NT2/D1 (cell line): ENCODE results near the gene HEMK1.

ENCODE experiments used
- DNase-seq: peaks from one replicate; pipeline ENCODE4 v3.0.0-alpha.2; 2011; ENCODE audit warnings: low read depth, low spot score
- H3K27me3 ChIP-seq: 2 replicates; pipeline ENCODE4 v1.6.0; 2011; ENCODE audit warnings: mild to moderate bottlenecking; ENCODE audit not compliant: insufficient read length, insufficient read depth
- H3K36me3 ChIP-seq: 2 replicates; pipeline ENCODE4 v1.6.1; 2011; ENCODE audit warnings: mild to moderate bottlenecking, low read length, mixed read lengths; ENCODE audit not compliant: insufficient read depth, insufficient read length
- H3K4me1 ChIP-seq: 2 replicates; pipeline ENCODE4 v1.5.1; 2011; ENCODE audit not compliant: insufficient read depth, insufficient read length
- H3K4me3 ChIP-seq: 2 replicates; pipeline ENCODE4 v1.5.1; 2011; ENCODE audit warnings: low read depth; ENCODE audit not compliant: insufficient read length
- H3K9ac ChIP-seq: 2 replicates; pipeline ENCODE4 v1.6.0; 2011; ENCODE audit warnings: low read depth; ENCODE audit not compliant: insufficient read length
- H3K9me3 ChIP-seq: 2 replicates; pipeline ENCODE4 v1.5.1; 2011; ENCODE audit warnings: mild to moderate bottlenecking, low read length; ENCODE audit not compliant: insufficient read depth
- SUZ12 ChIP-seq: IDR thresholded peaks from 2 replicates; pipeline ENCODE4 v1.6.1; 2011; ENCODE audit not compliant: insufficient read length, insufficient read depth; ENCODE audit errors: extremely low read depth
- YY1 ChIP-seq: IDR thresholded peaks from 2 replicates; pipeline ENCODE4 v1.6.1; 2011; ENCODE audit not compliant: insufficient read length, insufficient read depth
- ZNF274 ChIP-seq: IDR thresholded peaks from 2 replicates; pipeline ENCODE4 v1.6.1; 2011; ENCODE audit warnings: mild to moderate bottlenecking, low read depth, low read length

HEMK1 gene

GRCh38 chr3:50615190-50615589 lies 45.9 kb downstream of the HEMK1 start:
- Histone ChIP-seq H3K27me3 (peaks cover 47% of the 10 kb centered on the region), H3K9ac (no peak overlapping the region), H3K4me3 (no peak overlapping the region), H3K36me3 (peaks cover 13% of the 10 kb centered on the region), H3K9me3 (no peaks in the 10 kb centered on the region), H3K4me1 (peaks cover 14% of the 10 kb centered on the region)
- no peak for TF ChIP-seq ZNF274
- TF ChIP-seq SUZ12, result no peak
- no peak for TF ChIP-seq YY1
- no peak for DNase-seq

GRCh38 chr3:50616003-50616769 lies 46.9 kb downstream of the HEMK1 start:
- Histone ChIP-seq H3K9ac (peak overlapping the region; percentile 70), H3K36me3 (peaks cover 15% of the 10 kb centered on the region), H3K4me3 (peak overlapping the region; percentile 48), H3K4me1 (peaks cover 9% of the 10 kb centered on the region), H3K27me3 (peaks cover 37% of the 10 kb centered on the region), H3K9me3 (no peaks in the 10 kb centered on the region)
- no peak for TF ChIP-seq SUZ12
- no peak for TF ChIP-seq ZNF274
- DNase-seq, result peak; percentile 84

- Histone ChIP-seq H3K36me3 (peaks cover 15% of the 10 kb centered on the region), H3K9ac (peak overlapping the region; percentile 70), H3K9me3 (no peaks in the 10 kb centered on the region), H3K27me3 (peaks cover 36% of the 10 kb centered on the region), H3K4me3 (peak overlapping the region; percentile 48), H3K4me1 (peaks cover 8% of the 10 kb centered on the region)
- TF ChIP-seq ZNF274 (no peak), YY1 (no peak), SUZ12 (no peak)
- DNase-seq, result peak; percentile 89
These were observed 47.4 kb downstream of the HEMK1 start for GRCh38 chr3:50616770-50617095.

- TF ChIP-seq ZNF274 (no peak), SUZ12 (no peak), YY1 (no peak)
- H3K27me3 ChIP-seq, result peaks cover 33% of the 10 kb centered on the region
- H3K4me3 ChIP-seq, result peak within 1 kb of the TSS; percentile 73
- no peak for DNase-seq
- peaks cover 20% of the 10 kb centered on the region for H3K36me3 ChIP-seq
- H3K4me1 ChIP-seq, result peaks cover 8% of the 10 kb centered on the region
- no peaks in the 10 kb centered on the region for H3K9me3 ChIP-seq
- peak within 1 kb of the TSS; percentile 89 for H3K9ac ChIP-seq
These were observed 47.9 kb downstream of the HEMK1 start, which contains the start of gene MAPKAPK3 for GRCh38 chr3:50617096-50617791. MAPKAPK3 (plus strand) TSS chr3:50617151; CDS start chr3:50617566, 415 bp downstream.

GRCh38 chr3:50617911-50618481 lies 48.7 kb downstream of the HEMK1 start:
- Histone ChIP-seq H3K36me3 (peaks cover 27% of the 10 kb centered on the region), H3K27me3 (peaks cover 25% of the 10 kb centered on the region), H3K9ac (peak overlapping the region; percentile 89), H3K9me3 (no peaks in the 10 kb centered on the region), H3K4me3 (peak overlapping the region; percentile 73), H3K4me1 (peaks cover 8% of the 10 kb centered on the region)
- TF ChIP-seq YY1 (no peak), SUZ12 (no peak), ZNF274 (no peak)
- DNase-seq, result no peak

- TF ChIP-seq YY1 (no peak), SUZ12 (no peak), ZNF274 (no peak)
- no peak for DNase-seq
- Histone ChIP-seq H3K9ac (no peak overlapping the region), H3K27me3 (peaks cover 7% of the 10 kb centered on the region), H3K4me3 (no peak overlapping the region), H3K9me3 (no peaks in the 10 kb centered on the region), H3K4me1 (peaks cover 11% of the 10 kb centered on the region), H3K36me3 (peaks cover 34% of the 10 kb centered on the region)
These were observed 51.1 kb downstream of the HEMK1 start for GRCh38 chr3:50620420-50620819.

- Histone ChIP-seq H3K9ac (no peak overlapping the region), H3K4me1 (peaks cover 13% of the 10 kb centered on the region), H3K27me3 (peaks cover 4% of the 10 kb centered on the region), H3K9me3 (no peaks in the 10 kb centered on the region), H3K36me3 (peaks cover 34% of the 10 kb centered on the region), H3K4me3 (no peak overlapping the region)
- TF ChIP-seq YY1 (no peak), ZNF274 (no peak), SUZ12 (no peak)
- no peak for DNase-seq
These were observed 51.5 kb downstream of the HEMK1 start for GRCh38 chr3:50620820-50621219.
